Glomerular endothelial cell (primary cell): ENCODE data around the gene SLCO1C1. TPM values are rescaled to one million over a fixed set of nuclear protein-coding genes. Genes with fewer than 3 reads are reported as not detected.
A peak's percentile ranks its signal among the peaks of the same experiment; 100 is the strongest.
"Not testable (repeated sequence)": the region's sequence is repeated elsewhere in the genome, so short reads cannot be mapped to it uniquely, and the experiment has no call there.

ENCODE experiments used
- DNase-seq: peaks from one replicate; pipeline ENCODE4 v3.0.0-alpha.2; 2011; ENCODE audit warnings: low read depth, low spot score; ENCODE audit errors: extremely low read depth
- total RNA-seq: library from RNA; depleted of rRNA; stranded (reverse); fragments of >200 nt; gene quantifications from 2 replicates; pipeline ENCODE4 v1.2.3, GENCODE V29; 2015

The SLCO1C1 gene
- total RNA-seq, 1 donor from 2014 or later = not detected

DNA sequence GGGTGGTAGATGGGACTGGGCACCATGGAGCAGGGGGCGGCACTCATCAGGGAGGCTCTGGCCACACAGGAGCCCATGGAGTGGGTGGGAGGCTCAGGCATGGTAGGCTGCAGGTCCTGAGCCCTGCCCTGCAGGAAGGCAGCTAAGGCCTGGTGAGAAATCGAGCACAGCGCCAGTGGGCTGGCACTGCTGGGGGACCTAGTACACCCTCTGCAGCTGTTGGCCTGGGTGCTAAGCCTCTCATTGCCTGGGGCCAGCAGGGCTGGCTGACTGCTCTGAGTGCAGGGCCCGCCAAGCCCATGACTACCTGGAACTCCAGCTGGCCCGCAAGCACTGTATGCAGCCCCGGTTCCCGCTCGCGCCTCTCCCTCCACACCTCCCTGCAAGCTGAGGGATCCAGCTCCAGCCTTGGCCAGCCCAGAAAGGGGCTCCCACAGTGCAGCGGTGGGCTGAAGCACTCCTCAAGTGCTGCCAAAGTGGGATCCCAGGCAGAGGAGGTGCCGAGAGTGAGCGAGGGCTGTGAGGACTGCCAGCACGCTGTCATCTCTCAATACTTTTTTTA is 88.7 kb downstream of the SLCO1C1 start:
- not testable (repeated sequence) for DNase-seq

DNA sequence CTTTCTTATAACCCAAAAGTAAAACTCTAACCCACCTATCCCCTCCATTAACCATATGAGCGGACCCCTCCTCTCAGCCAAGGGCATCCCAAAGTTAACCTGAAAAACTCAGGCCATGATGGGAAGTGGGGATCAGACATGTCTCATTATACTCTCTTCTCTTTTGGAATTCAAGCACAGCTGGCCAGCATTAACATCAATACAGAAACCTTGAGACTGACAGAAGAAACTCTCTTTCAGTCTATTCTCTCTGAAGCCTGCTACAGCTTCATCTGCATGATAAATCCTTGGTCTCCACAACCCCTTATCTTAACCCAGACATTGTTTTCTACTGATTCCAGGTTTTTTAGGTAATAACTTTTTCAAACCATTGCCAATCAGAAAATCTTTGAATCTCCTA is 97.8 kb downstream of the SLCO1C1 start:
- DNase-seq = no peak

DNA sequence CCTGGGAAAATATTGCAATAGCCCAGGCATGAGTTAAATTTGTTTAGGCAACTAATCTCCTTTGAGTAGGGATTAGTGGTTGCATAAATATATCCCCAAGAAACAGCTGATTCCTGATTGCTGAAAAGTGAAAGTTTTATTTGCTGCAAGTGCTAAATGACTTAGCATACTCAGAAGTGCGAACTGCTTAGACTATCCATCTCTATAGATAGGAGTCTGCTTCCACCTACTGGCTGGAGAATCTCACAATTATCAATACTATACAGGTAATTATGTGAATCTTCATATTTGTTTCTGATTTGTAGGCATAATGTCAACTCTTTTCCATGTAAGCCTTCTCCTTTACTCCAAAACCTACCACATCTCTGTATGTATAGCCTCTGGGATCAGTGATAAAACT is 103.4 kb downstream of the SLCO1C1 start:
- DNase-seq = peak; percentile 14

DNA sequence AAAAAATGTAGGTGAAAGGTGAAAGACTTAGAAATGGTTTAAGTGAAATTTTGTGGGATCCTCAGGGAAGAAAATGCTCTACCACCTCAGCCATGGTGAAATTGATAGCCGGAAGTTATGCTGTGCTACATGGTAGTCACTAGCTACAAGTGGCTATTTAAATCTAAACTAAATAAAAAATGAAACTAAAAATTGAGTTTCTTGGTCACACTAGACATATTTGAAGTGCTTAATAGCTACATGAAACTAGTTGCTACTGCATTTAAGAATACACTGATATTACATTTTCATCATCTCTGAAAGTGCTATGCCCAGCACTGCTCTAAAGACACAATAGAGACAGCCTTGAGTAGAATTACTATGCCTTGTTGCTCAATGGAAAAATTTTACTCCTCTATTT is 105.0 kb downstream of the SLCO1C1 start:
- DNase-seq = no peak

DNA sequence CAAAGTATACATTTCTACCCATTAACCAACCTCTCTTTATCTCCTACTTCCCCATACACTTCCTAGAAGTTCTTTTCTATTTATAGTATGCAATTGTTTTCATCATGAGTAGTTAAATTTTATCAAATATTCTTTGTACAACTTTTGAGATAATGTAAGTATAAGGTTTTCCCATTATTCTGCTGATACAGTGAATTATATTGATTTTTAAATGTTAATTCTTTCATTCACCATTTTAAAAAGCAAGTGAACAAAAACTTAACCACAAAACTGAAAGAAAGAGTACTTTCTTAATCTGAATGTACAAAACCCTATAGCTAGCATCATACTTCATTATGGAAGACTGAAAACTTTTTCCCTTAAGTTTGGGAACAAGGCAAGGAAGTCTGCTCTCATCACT is 105.9 kb downstream of the SLCO1C1 start:
- DNase-seq = no peak

Other genes with a start within 250 kb of the SLCO1C1 start
- gene SLCO1B3, start 115.4 kb downstream of the SLCO1C1 start, total RNA-seq = not detected in 2 replicates